HepG2 (cell line): Measurements from ENCODE around the gene NUP85. TPM values are rescaled to one million over a fixed set of nuclear protein-coding genes. Genes with fewer than 3 reads are reported as not detected.

Source experiments
- DNMT1 ChIP-seq: sonication (generic); formaldehyde crosslinking; IDR thresholded peaks from 2 replicates; pipeline ENCODE4 v1.5.1; 2020; ENCODE audit warnings: mild to moderate bottlenecking, missing genetic modification reagents
- GPN1 ChIP-seq: sonication (generic); formaldehyde crosslinking; IDR thresholded peaks from 2 replicates; pipeline ENCODE4 v1.5.1; 2020; ENCODE audit warnings: missing genetic modification reagents, borderline replicate concordance
- HDAC1 ChIP-seq: sonication (generic); formaldehyde crosslinking; IDR thresholded peaks from 2 replicates; pipeline ENCODE4 v1.5.1; 2020; ENCODE audit warnings: mild to moderate bottlenecking, missing genetic modification reagents
- IRX3 ChIP-seq: sonication (generic); formaldehyde crosslinking; IDR thresholded peaks from 2 replicates; pipeline ENCODE4 v1.8.1; 2023; ENCODE audit warnings: mild to moderate bottlenecking, low read depth, missing genetic modification reagents, borderline replicate concordance
- KLF12 ChIP-seq: sonication (generic); formaldehyde crosslinking; IDR thresholded peaks from 2 replicates; pipeline ENCODE4 v1.4.0; 2020; ENCODE audit warnings: missing genetic modification reagents, borderline replicate concordance
- MIER3 ChIP-seq: IDR thresholded peaks from 2 replicates; pipeline ENCODE4 v1.6.1; 2016; ENCODE audit warnings: missing compliant biosample characterization, borderline replicate concordance
- NFKBIZ ChIP-seq: IDR thresholded peaks from 2 replicates; pipeline ENCODE4 v1.6.1; 2018; ENCODE audit warnings: missing genetic modification reagents, missing compliant biosample characterization
- PCBP2 ChIP-seq: fragments of 200-400 bp; formaldehyde crosslinking; optimal IDR thresholded peaks from 2 replicates; pipeline ENCODE3; 2018; ENCODE audit warnings: low read length, low read depth; ENCODE audit not compliant: poor library complexity, severe bottlenecking
- SIN3A ChIP-seq: IDR thresholded peaks from 2 replicates; pipeline ENCODE4 v1.6.1; 2011; ENCODE audit warnings: low read depth, mild to moderate bottlenecking, control low read depth, low read length, borderline replicate concordance
- TSC22D2 ChIP-seq: sonication (generic); formaldehyde crosslinking; IDR thresholded peaks from 2 replicates; pipeline ENCODE4 v1.5.1; 2020; ENCODE audit warnings: missing genetic modification reagents, mild to moderate bottlenecking, borderline replicate concordance
- ZNF264 ChIP-seq: sonication (generic); formaldehyde crosslinking; IDR thresholded peaks from 2 replicates; pipeline ENCODE4 v1.4.0; 2020; ENCODE audit warnings: missing genetic modification reagents
- ZNF326 ChIP-seq: sonication (generic); formaldehyde crosslinking; IDR thresholded peaks from 2 replicates; pipeline ENCODE4 v1.4.0; 2020; ENCODE audit warnings: missing genetic modification reagents, borderline replicate concordance
- ZNF33B ChIP-seq: sonication (generic); formaldehyde crosslinking; IDR thresholded peaks from 2 replicates; pipeline ENCODE4 v1.5.1; 2020; ENCODE audit warnings: mild to moderate bottlenecking, missing genetic modification reagents
- ZNF564 ChIP-seq: sonication (generic); formaldehyde crosslinking; IDR thresholded peaks from 2 replicates; pipeline ENCODE4 v1.8.1; 2023; ENCODE audit warnings: mild to moderate bottlenecking, missing genetic modification reagents
- ZNF761 ChIP-seq: sonication (generic); formaldehyde crosslinking; conservative IDR thresholded peaks from 2 replicates; pipeline ENCODE4 v1.4.0; 2020; ENCODE audit warnings: mild to moderate bottlenecking, missing genetic modification reagents
- polyA plus RNA-seq, 8 experiments: library from polyadenylated mRNA; depleted of rRNA in 3 of 8; stranded (reverse) in 7 of 8; unstranded in 1 of 8; fragments of >200 nt; fragmentation: Illumina TruSeq in 4 of 8; extraction: Trizol in 4 of 8; gene quantifications; 2 replicates each; pipeline versions ENCODE4 v1.2.1 to v1.2.3, GENCODE V29; 2011 to 2016; ENCODE audit warnings: low read depth in 4 of 8, missing spikeins in 1 of 8, mixed read lengths in 1 of 8; ENCODE audit not compliant: insufficient read depth in 1 of 8
- total RNA-seq, 5 experiments: library from RNA; depleted of rRNA; stranded (reverse); fragments of >200 nt; fragmentation: Illumina TruSeq; extraction: Trizol; gene quantifications; 2 replicates each; pipeline ENCODE4 v1.2.3, GENCODE V29; 2016; ENCODE audit warnings: low read depth in 1 of 5
- TF ChIP-seq, protein P1 (sequence below): sonication (generic); formaldehyde crosslinking; IDR thresholded peaks from 2 replicates; pipeline ENCODE4 v1.4.0; 2020; ENCODE audit warnings: missing genetic modification reagents, mild to moderate bottlenecking, borderline replicate concordance
- TF ChIP-seq, protein P2 (sequence below): sonication (generic); formaldehyde crosslinking; IDR thresholded peaks from 2 replicates; pipeline ENCODE4 v1.8.1; 2022; ENCODE audit warnings: low read depth, mild to moderate bottlenecking, missing genetic modification reagents
- TF ChIP-seq, protein P3 (sequence below): sonication (generic); formaldehyde crosslinking; IDR thresholded peaks from 2 replicates; pipeline ENCODE4 v1.4.0; 2020; ENCODE audit warnings: missing genetic modification reagents, borderline replicate concordance

Gene NUP85
- total and polyA plus RNA-seq, 2 of the 13 experiments (the other 11 are each of a cell fraction or from before 2014, with no cell fraction given), result 89.1 to 124 TPM

DNA sequence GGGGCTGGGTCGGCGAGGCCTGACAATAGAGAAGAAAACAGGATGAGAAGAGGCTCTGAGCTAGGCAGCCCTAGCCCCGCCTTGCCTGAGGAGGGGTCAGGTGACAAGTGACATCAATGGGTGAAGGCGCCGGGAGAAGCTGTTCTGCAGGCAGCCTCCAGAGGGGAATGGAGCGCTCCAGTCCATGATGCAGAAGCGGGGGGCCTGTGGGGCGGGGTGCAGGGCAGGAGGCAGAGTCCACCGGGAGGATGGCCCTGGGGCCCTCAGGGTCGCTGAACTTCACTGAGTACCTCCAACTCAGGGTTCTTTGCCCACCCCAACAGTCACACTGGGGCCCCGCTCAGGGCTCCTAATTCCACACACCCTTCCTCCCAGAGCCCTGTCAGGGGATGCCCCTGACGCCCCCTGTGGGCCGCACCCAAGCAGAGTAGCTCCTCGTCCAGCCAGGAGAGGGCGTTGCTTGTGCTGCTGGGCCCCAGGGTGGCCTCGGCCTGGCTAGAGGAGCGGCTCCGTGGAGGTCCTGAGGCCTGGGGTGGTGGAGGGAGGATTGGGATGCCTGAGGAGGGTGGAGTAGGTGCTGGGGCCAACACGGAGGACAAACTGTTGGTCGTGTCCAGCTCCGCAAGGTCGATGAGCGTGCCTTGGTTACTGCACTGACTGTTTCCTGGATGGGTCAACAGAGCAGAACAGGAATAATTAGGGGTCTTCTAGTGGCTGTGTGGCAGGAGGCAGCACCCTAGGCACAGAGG is 35.1 kb downstream of the NUP85 start (continued):
- TF ChIP-seq NFKBIZ (no peak), ZNF264 (CRISPR knock-in tag) (no peak), ZNF33B (CRISPR knock-in tag) (no peak), ZNF761 (0 out of 2 replicates have a peak, but pooled peaks have one; percentile 47), HDAC1 (CRISPR knock-in tag) (no peak), MIER3 (no peak), KLF12 (CRISPR knock-in tag) (no peak), ZNF326 (no peak), PCBP2 (no peak), TSC22D2 (CRISPR knock-in tag) (peak; percentile 22; the same call in 1 of the 2 replicates), IRX3 (CRISPR knock-in tag) (no peak), GPN1 (CRISPR knock-in tag) (no peak), DNMT1 (CRISPR knock-in tag) (peak; percentile 32; the same call in 1 of the 2 replicates), ZNF564 (CRISPR knock-in tag) (no peak), SIN3A (no peak)
- TF ChIP-seq, protein P1, sequence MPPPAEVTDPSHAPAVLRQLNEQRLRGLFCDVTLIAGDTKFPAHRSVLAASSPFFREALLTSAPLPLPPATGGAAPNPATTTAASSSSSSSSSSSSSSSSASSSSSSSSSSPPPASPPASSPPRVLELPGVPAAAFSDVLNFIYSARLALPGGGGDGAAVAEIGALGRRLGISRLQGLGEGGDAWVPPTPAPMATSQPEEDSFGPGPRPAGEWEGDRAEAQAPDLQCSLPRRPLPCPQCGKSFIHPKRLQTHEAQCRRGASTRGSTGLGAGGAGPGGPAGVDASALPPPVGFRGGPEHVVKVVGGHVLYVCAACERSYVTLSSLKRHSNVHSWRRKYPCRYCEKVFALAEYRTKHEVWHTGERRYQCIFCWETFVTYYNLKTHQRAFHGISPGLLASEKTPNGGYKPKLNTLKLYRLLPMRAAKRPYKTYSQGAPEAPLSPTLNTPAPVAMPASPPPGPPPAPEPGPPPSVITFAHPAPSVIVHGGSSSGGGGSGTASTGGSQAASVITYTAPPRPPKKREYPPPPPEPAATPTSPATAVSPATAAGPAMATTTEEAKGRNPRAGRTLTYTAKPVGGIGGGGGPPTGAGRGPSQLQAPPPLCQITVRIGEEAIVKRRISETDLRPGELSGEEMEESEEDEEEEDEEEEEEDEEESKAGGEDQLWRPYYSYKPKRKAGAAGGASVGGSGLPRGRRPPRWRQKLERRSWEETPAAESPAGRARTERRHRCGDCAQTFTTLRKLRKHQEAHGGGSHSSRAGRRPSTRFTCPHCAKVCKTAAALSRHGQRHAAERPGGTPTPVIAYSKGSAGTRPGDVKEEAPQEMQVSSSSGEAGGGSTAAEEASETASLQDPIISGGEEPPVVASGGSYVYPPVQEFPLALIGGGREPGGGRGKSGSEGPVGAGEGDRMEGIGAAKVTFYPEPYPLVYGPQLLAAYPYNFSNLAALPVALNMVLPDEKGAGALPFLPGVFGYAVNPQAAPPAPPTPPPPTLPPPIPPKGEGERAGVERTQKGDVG (CRISPR knock-in tag), result no peak
- TF ChIP-seq, protein P2, sequence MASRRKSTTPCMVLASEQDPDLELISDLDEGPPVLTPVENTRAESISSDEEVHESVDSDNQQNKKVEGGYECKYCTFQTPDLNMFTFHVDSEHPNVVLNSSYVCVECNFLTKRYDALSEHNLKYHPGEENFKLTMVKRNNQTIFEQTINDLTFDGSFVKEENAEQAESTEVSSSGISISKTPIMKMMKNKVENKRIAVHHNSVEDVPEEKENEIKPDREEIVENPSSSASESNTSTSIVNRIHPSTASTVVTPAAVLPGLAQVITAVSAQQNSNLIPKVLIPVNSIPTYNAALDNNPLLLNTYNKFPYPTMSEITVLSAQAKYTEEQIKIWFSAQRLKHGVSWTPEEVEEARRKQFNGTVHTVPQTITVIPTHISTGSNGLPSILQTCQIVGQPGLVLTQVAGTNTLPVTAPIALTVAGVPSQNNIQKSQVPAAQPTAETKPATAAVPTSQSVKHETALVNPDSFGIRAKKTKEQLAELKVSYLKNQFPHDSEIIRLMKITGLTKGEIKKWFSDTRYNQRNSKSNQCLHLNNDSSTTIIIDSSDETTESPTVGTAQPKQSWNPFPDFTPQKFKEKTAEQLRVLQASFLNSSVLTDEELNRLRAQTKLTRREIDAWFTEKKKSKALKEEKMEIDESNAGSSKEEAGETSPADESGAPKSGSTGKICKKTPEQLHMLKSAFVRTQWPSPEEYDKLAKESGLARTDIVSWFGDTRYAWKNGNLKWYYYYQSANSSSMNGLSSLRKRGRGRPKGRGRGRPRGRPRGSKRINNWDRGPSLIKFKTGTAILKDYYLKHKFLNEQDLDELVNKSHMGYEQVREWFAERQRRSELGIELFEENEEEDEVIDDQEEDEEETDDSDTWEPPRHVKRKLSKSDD, result no peak
- TF ChIP-seq, protein P3, sequence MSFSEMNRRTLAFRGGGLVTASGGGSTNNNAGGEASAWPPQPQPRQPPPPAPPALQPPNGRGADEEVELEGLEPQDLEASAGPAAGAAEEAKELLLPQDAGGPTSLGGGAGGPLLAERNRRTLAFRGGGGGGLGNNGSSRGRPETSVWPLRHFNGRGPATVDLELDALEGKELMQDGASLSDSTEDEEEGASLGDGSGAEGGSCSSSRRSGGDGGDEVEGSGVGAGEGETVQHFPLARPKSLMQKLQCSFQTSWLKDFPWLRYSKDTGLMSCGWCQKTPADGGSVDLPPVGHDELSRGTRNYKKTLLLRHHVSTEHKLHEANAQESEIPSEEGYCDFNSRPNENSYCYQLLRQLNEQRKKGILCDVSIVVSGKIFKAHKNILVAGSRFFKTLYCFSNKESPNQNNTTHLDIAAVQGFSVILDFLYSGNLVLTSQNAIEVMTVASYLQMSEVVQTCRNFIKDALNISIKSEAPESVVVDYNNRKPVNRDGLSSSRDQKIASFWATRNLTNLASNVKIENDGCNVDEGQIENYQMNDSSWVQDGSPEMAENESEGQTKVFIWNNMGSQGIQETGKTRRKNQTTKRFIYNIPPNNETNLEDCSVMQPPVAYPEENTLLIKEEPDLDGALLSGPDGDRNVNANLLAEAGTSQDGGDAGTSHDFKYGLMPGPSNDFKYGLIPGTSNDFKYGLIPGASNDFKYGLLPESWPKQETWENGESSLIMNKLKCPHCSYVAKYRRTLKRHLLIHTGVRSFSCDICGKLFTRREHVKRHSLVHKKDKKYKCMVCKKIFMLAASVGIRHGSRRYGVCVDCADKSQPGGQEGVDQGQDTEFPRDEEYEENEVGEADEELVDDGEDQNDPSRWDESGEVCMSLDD (CRISPR knock-in tag), result no peak
